GM10248 (cell line): ENCODE data around the gene CCDC8.

Source experiments
- CTCF ChIA-PET: fragments of 300-600 bp; sonication (Branson Sonifier 250); formaldehyde crosslinking; extraction: SDS; loops from one replicate; lab custom pipeline; 2021; ENCODE audit warnings: antibody characterized with exemption; lab: Yijun Ruan, JAX
- POLR2A ChIA-PET: fragments of 350-650 bp; sonication (Branson Sonifier 250); formaldehyde crosslinking; extraction: SDS; loops from one replicate; lab custom pipeline; 2020; ENCODE audit warnings: antibody characterized with exemption; lab: Yijun Ruan, JAX
- DNase-seq: peaks from one replicate; pipeline ENCODE4 v3.0.0; 2012; ENCODE audit errors: extremely low spot score
- TF ChIP-seq, protein P1 (sequence below): IDR thresholded peaks from 2 replicates; pipeline ENCODE4 v1.5.1; 2012; ENCODE audit warnings: mild to moderate bottlenecking, low read depth; ENCODE audit errors: extremely low read depth, missing control alignments, control extremely low read depth

The CCDC8 gene

DNA sequence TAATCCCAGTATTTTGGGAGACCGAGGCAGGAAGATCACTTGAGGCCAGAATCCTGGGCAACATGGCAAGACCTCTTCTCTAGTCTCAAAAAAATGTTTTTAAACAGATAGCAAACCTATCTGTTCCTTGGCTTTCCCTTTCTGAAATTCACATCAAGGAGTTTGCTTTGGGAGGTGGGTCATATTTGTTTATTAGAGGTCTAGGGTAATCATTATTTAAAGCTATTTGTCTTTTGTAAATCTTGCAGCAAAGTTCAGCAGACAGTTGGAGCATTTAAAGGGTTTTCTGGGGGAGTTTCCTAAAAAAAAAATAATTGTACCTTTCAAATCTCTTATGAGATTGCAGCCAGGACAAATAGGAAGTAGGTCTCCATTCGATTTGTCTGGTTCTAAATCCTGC, 49.0 kb downstream of the CCDC8 start:
- ChIA-PET POLR2A (no interaction called here), CTCF (interaction anchor here (0.9 to 2.3 kb wide), 6 partner anchors 10 to 149 kb away, joined by 3 to 6 read pairs (median 4); partner anchors contain the start of gene PPP5C)
- TF ChIP-seq, protein P1, sequence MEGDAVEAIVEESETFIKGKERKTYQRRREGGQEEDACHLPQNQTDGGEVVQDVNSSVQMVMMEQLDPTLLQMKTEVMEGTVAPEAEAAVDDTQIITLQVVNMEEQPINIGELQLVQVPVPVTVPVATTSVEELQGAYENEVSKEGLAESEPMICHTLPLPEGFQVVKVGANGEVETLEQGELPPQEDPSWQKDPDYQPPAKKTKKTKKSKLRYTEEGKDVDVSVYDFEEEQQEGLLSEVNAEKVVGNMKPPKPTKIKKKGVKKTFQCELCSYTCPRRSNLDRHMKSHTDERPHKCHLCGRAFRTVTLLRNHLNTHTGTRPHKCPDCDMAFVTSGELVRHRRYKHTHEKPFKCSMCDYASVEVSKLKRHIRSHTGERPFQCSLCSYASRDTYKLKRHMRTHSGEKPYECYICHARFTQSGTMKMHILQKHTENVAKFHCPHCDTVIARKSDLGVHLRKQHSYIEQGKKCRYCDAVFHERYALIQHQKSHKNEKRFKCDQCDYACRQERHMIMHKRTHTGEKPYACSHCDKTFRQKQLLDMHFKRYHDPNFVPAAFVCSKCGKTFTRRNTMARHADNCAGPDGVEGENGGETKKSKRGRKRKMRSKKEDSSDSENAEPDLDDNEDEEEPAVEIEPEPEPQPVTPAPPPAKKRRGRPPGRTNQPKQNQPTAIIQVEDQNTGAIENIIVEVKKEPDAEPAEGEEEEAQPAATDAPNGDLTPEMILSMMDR: no peak
- DNase-seq: no peak

DNA sequence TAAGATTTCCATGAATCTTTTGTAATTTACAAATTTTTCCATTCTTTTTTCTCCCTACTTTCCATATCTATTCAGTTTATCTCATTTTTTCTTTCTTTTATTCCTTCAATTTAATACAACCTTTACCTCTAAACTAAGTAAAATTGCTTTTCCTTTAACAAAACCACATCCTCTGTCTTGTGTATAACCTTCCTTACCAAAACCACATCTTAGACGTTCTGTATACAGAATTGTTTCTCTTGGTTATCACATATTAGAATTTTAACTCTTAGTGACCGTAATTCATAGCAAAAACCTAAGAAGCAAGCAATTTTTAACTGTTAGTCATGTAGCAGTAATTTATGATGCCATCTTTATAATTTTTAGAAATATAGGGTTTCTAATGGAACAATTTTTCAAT, 51.4 kb downstream of the CCDC8 start:
- no peak for DNase-seq
- ChIA-PET POLR2A (interaction anchor here (0.6 kb wide), 1 partner anchor 14 kb away, joined by 3 read pairs; no protein-coding TSS in a partner anchor), CTCF (no interaction called here)
- TF ChIP-seq, protein P1: no peak
